Osteocyte (in vitro differentiated cells): ENCODE results near the gene TTC31. TPM values are rescaled to one million over a fixed set of nuclear protein-coding genes. Genes with fewer than 3 reads are reported as not detected.
"Not testable (repeated sequence)": the region's sequence is repeated elsewhere in the genome, so short reads cannot be mapped to it uniquely, and the experiment has no call there.

Experiments
- DNase-seq: peaks from one replicate; pipeline ENCODE4 v3.0.0; 2021; ENCODE audit warnings: mixed read lengths; ENCODE audit not compliant: unreplicated experiment; ENCODE audit errors: extremely low spot score
- H3K27ac Mint-ChIP-seq: one replicate; pipeline ENCODE4 v1.8.0; 2021; ENCODE audit warnings: mild to moderate bottlenecking, mixed read lengths; ENCODE audit not compliant: unreplicated experiment
- H3K27me3 Mint-ChIP-seq: one replicate; pipeline ENCODE4 v1.8.0; 2021; ENCODE audit warnings: mixed read lengths; ENCODE audit not compliant: unreplicated experiment
- H3K36me3 Mint-ChIP-seq: one replicate; pipeline ENCODE4 v1.8.0; 2021; ENCODE audit warnings: mixed read lengths; ENCODE audit not compliant: unreplicated experiment
- H3K4me1 Mint-ChIP-seq: one replicate; pipeline ENCODE4 v1.8.0; 2021; ENCODE audit warnings: mixed read lengths; ENCODE audit not compliant: unreplicated experiment
- H3K4me3 Mint-ChIP-seq: one replicate; pipeline ENCODE4 v1.8.0; 2021; ENCODE audit warnings: mild to moderate bottlenecking, moderate library complexity, mixed read lengths; ENCODE audit not compliant: unreplicated experiment
- H3K9me3 Mint-ChIP-seq: one replicate; pipeline ENCODE4 v1.8.0; 2021; ENCODE audit warnings: mixed read lengths; ENCODE audit not compliant: unreplicated experiment
- CTCF ChIP-seq: fragments of 200-600 bp; sonication (generic); IDR thresholded peaks from 2 replicates; pipeline ENCODE4 v1.5.0; 2021; ENCODE audit warnings: antibody characterized with exemption, mild to moderate bottlenecking, moderate library complexity
- total RNA-seq: library from RNA; stranded (reverse); gene quantifications from 2 replicates; pipeline ENCODE4 v1.2.1, GENCODE V29; 2021

Gene TTC31
- total RNA-seq, 1 donor from 2014 or later: 24.2 TPM

GRCh38 chr2:74457549-74458131 lies 25.2 kb upstream of the TTC31 start:
- H3K27me3 Mint-ChIP-seq: peaks cover 8% of the 10 kb centered on the region
- no peaks in the 10 kb centered on the region for H3K9me3 Mint-ChIP-seq
- H3K4me3 Mint-ChIP-seq: peak overlapping the region; percentile 99
- H3K4me1 Mint-ChIP-seq: peaks cover 39% of the 10 kb centered on the region
- DNase-seq: no peak
- H3K27ac Mint-ChIP-seq: peak overlapping the region; percentile 98
- H3K36me3 Mint-ChIP-seq: peaks cover 5% of the 10 kb centered on the region
- no peak for TF ChIP-seq CTCF

- peak within 1 kb of the TSS; percentile 99 for H3K4me3 Mint-ChIP-seq
- H3K36me3 Mint-ChIP-seq: peaks cover 8% of the 10 kb centered on the region
- DNase-seq: peak; percentile 100
- peak within 1 kb of the TSS; percentile 98 for H3K27ac Mint-ChIP-seq
- H3K9me3 Mint-ChIP-seq: no peaks in the 10 kb centered on the region
- no peak for TF ChIP-seq CTCF
- peaks cover under 1% of the 10 kb centered on the region for H3K27me3 Mint-ChIP-seq
- H3K4me1 Mint-ChIP-seq: peaks cover 42% of the 10 kb centered on the region
Measured at GRCh38 chr2:74458132-74458937, 24.5 kb upstream of the TTC31 start, which contains the start of gene WBP1. WBP1 (plus strand) TSS chr2:74458438; CDS start chr2:74458603, 165 bp downstream.

- peaks cover 8% of the 10 kb centered on the region for H3K36me3 Mint-ChIP-seq
- peaks cover 45% of the 10 kb centered on the region for H3K4me1 Mint-ChIP-seq
- H3K9me3 Mint-ChIP-seq: no peaks in the 10 kb centered on the region
- no peak for DNase-seq
- TF ChIP-seq CTCF: no peak
- no peaks in the 10 kb centered on the region for H3K27me3 Mint-ChIP-seq
- peak overlapping the region; percentile 98 for H3K27ac Mint-ChIP-seq
- peak overlapping the region; percentile 99 for H3K4me3 Mint-ChIP-seq
Measured at GRCh38 chr2:74458938-74459363, 23.9 kb upstream of the TTC31 start.

- not testable (repeated sequence) for H3K36me3 Mint-ChIP-seq, H3K9me3 Mint-ChIP-seq, DNase-seq, H3K27me3 Mint-ChIP-seq
- Mint-ChIP-seq H3K27ac (peak overlapping the region; percentile 98), H3K4me1 (peaks cover 45% of the 10 kb centered on the region), H3K4me3 (peak overlapping the region; percentile 99)
Measured at GRCh38 chr2:74459503-74460118, 23.3 kb upstream of the TTC31 start.

GRCh38 chr2:74460187-74460586 lies 22.7 kb upstream of the TTC31 start:
- not testable (repeated sequence) for DNase-seq, H3K9me3 Mint-ChIP-seq, H3K27ac Mint-ChIP-seq, H3K27me3 Mint-ChIP-seq, H3K36me3 Mint-ChIP-seq
- peak overlapping the region; percentile 99 for H3K4me3 Mint-ChIP-seq
- H3K4me1 Mint-ChIP-seq: peaks cover 40% of the 10 kb centered on the region
